GM18517 (cell line): ENCODE data around the gene AKIP1.

ENCODE experiments used
- ATAC-seq: cut with Tn5 transposase; IDR thresholded peaks from one replicate; pipeline ENCODE4 v1.9.1; 2021; ENCODE audit warnings: mild to moderate bottlenecking, moderate library complexity; ENCODE audit not compliant: unreplicated experiment

The AKIP1 gene

GRCh38 chr11:8956860-8957259 is 45.9 kb downstream of the AKIP1 start:
- ATAC-seq = no peak

- peak; percentile 55 for ATAC-seq
Observed at GRCh38 chr11:8959546-8960166, 48.7 kb downstream of the AKIP1 start.

GRCh38 chr11:8961401-8961800 is 50.4 kb downstream of the AKIP1 start:
- no peak for ATAC-seq

GRCh38 chr11:8962841-8963240 is 51.9 kb downstream of the AKIP1 start:
- no peak for ATAC-seq

GRCh38 chr11:8963569-8964323 is 52.8 kb downstream of the AKIP1 start:
- peak; percentile 63 for ATAC-seq

GRCh38 chr11:8964324-8965320 is 53.6 kb downstream of the AKIP1 start, which contains the start of gene TMEM9B:
Gene TMEM9B, minus strand, starts transcription at chr11:8964442. Its CDS starts 129 bp downstream, at chr11:8964313.
- ATAC-seq = peak; percentile 66

GRCh38 chr11:8967184-8967583 is 56.2 kb downstream of the AKIP1 start:
- no peak for ATAC-seq
